PFSK-1 (cell line): ENCODE results near the gene CEP170B.

ENCODE experiments used
- FOXP2 ChIP-seq: optimal IDR thresholded peaks from 2 replicates; pipeline ENCODE3; 2011; ENCODE audit warnings: borderline replicate concordance, control low read depth, inconsistent platforms; ENCODE audit not compliant: insufficient read depth; ENCODE audit errors: extremely low read length, extremely low read depth
- POLR2AphosphoS5 ChIP-seq: IDR thresholded peaks from 2 replicates; pipeline ENCODE4 v1.6.1; 2012; ENCODE audit warnings: low read depth, mild to moderate bottlenecking, control low read depth, low read length, moderate library complexity
- REST ChIP-seq, 2 experiments: IDR thresholded peaks; 2 replicates each; pipeline versions ENCODE4 v1.6.1 to v1.8.0; 2011 to 2012; ENCODE audit warnings: low read depth in 2 of 2, low read length in 2 of 2, control low read depth in 1 of 2, inconsistent platforms in 1 of 2, mild to moderate bottlenecking in 1 of 2, moderate library complexity in 1 of 2; ENCODE audit not compliant: insufficient read depth in 1 of 2
- SIN3A ChIP-seq: IDR thresholded peaks from 2 replicates; pipeline ENCODE4 v1.6.1; 2012; ENCODE audit warnings: mild to moderate bottlenecking, low read length, moderate library complexity, borderline replicate concordance; ENCODE audit not compliant: insufficient read depth
- TAF1 ChIP-seq: IDR thresholded peaks from 2 replicates; pipeline ENCODE4 v1.6.1; 2012; ENCODE audit warnings: low read length, control low read depth, borderline replicate concordance; ENCODE audit not compliant: insufficient read depth

Gene CEP170B

GRCh38 chr14:104883681-104884361 is 18.8 kb downstream of the CEP170B start:
- no peak for TF ChIP-seq SIN3A
- no peak for TF ChIP-seq POLR2AphosphoS5
- TF ChIP-seq REST (IDR thresholded peaks at IDR 0.05; ENCODE audit: insufficient read depth in 1 of 2, low read depth in 2 of 2, low read length in 2 of 2): no peak
- TF ChIP-seq TAF1: no peak
- TF ChIP-seq FOXP2: no peak

DNA sequence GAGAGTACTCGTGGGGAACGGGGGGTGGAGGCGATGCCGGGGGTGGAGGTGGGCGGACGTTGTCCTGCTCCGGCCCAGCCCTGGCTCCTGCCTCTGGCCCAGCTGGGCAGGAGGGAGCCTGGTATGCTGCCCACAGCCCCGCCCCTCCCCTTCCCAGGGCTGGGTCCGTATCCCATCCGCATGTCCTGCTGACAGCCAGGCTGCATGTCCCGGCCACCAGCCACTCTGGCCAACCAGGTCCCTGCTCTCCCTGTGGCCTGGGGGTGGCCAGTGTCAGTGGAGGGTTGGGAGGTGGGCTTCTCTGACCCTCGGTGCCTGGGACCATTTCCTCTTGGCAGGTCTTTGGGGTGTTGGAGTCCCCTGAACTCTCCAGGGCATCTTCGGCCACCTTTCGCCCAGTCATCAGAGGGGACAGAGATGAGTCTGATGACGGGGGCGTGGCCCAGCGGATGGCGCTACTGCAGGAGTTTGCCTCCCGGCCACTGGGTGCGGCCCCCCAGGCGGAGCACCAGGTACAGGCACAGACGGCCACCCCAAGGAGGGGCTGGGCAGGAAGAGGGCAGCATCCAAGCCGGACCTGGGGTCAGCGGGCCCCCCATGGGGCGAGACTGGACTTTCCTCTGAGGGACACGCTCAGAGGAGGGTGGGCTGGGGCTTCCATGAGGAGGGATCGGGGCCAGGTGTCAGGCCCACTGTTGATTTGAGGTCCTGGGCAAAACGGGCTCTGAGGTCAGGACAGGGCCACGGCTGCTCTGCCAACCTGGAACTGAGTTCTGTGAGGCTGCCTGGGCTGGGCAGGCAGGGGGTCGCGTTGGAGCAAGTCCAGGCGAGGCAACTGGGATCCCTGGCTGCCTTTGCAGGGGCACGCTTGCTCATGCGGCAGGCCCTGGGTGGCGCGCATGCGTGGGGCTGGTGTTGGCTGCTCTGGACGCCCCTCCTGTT is 20.2 kb downstream of the CEP170B start:
- no peak for TF ChIP-seq SIN3A
- TF ChIP-seq REST (IDR thresholded peaks at IDR 0.05; ENCODE audit: insufficient read depth in 1 of 2, low read depth in 2 of 2, low read length in 2 of 2): no peak
- TF ChIP-seq POLR2AphosphoS5: no peak
- TF ChIP-seq FOXP2: no peak
- no peak for TF ChIP-seq TAF1

DNA sequence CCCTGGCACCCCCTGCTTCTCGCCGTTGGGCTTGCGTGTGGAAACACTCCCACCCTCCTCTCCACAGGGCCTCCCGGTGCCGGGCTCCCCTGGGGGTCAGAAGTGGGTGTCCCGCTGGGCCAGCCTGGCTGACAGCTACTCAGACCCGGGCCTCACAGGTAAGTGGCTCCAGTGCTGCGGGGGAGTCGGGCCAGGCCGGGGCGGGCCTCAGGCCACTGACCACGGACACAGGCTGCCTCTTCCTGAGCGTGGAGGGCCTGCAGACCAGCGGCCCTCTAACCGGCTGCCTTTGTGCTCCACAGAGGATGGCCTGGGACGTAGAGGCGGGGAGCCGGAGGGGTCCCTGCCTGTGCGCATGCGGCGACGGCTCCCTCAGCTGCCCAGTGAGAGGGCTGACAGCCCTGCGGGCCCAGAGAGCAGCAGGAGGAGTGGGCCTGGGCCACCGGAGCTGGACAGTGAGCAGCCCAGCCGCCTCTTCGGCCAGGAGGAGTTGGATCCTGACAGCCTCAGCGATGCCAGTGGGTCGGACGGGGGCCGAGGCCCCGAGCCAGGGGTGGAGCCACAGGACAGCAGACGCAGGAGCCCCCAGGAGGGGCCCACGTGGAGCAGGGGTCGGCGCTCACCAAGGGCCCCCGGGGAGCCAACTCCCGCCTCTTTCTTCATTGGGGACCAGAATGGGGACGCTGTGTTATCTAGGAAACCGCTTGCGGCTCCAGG is 21.1 kb downstream of the CEP170B start:
- TF ChIP-seq REST (IDR thresholded peaks at IDR 0.05; ENCODE audit: insufficient read depth in 1 of 2, low read depth in 2 of 2, low read length in 2 of 2): no peak
- TF ChIP-seq FOXP2: no peak
- no peak for TF ChIP-seq TAF1
- TF ChIP-seq POLR2AphosphoS5: no peak
- no peak for TF ChIP-seq SIN3A

GRCh38 chr14:104886690-104887622 is 21.9 kb downstream of the CEP170B start:
- TF ChIP-seq TAF1: no peak
- TF ChIP-seq REST (IDR thresholded peaks at IDR 0.05; ENCODE audit: insufficient read depth in 1 of 2, low read depth in 2 of 2, low read length in 2 of 2): no peak
- TF ChIP-seq POLR2AphosphoS5: no peak
- no peak for TF ChIP-seq SIN3A
